ENCODE measurements around the gene GARS1. TPM values are rescaled to one million over a fixed set of nuclear protein-coding genes. Genes with fewer than 3 reads are reported as not detected.

GARS1 gene
- total RNA-seq, 1 donor from 2014 or later = 41.7 TPM

GRCh38 chr7:30557245-30557644 is 37.4 kb upstream of the GARS1 start:
- TF ChIP-seq, protein P1, sequence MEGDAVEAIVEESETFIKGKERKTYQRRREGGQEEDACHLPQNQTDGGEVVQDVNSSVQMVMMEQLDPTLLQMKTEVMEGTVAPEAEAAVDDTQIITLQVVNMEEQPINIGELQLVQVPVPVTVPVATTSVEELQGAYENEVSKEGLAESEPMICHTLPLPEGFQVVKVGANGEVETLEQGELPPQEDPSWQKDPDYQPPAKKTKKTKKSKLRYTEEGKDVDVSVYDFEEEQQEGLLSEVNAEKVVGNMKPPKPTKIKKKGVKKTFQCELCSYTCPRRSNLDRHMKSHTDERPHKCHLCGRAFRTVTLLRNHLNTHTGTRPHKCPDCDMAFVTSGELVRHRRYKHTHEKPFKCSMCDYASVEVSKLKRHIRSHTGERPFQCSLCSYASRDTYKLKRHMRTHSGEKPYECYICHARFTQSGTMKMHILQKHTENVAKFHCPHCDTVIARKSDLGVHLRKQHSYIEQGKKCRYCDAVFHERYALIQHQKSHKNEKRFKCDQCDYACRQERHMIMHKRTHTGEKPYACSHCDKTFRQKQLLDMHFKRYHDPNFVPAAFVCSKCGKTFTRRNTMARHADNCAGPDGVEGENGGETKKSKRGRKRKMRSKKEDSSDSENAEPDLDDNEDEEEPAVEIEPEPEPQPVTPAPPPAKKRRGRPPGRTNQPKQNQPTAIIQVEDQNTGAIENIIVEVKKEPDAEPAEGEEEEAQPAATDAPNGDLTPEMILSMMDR (IDR thresholded peaks at IDR 0.05) = no peak
- no peak for DNase-seq (ENCODE audit: low spot score in 2 of 2)
- Histone ChIP-seq H3K27me3 (no peaks in the 10 kb centered on the region), H3K4me3 (no peak overlapping the region), H3K9me3 (no peaks in the 10 kb centered on the region), H3K4me1 (no peaks in the 10 kb centered on the region), H3K27ac (no peak overlapping the region), H3K36me3 (peaks cover 3 to 18% of the 10 kb centered on the region in 2 donors)
- intact Hi-C loops (cut with DNase I) = no loop called here

DNA sequence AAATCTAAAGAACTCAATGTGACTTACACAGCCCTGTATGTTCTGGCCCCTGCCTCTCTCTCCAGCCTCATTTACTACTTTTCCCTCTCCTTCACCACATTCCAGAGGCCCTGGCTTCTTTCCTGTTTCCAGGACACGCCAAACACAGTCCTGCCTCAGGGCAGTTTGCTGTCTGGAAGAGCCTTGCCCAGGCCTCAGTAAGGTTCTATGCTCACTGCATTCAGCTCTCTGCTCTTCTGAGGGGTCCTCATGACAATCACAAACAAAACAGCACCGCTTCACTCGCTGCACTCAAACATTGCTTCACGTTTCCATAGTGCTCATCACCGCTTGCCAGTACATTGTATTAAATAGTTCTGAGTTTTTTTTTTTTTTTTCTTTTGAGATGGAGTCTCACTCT is 35.1 kb upstream of the GARS1 start:
- TF ChIP-seq, protein P1 (IDR thresholded peaks at IDR 0.05) = no peak
- Histone ChIP-seq H3K36me3 (peaks cover 12 to 26% of the 10 kb centered on the region in 2 donors), H3K27me3 (no peaks in the 10 kb centered on the region), H3K4me1 (no peaks in the 10 kb centered on the region), H3K9me3 (no peaks in the 10 kb centered on the region), H3K4me3 (no peak overlapping the region), H3K27ac (no peak overlapping the region)
- no peak for DNase-seq (ENCODE audit: low spot score in 2 of 2)
- intact Hi-C loops (cut with DNase I) = loop anchor here (10.0 kb wide), 2 partner anchors 285 to 395 kb away; no protein-coding TSS in a partner anchor

DNA sequence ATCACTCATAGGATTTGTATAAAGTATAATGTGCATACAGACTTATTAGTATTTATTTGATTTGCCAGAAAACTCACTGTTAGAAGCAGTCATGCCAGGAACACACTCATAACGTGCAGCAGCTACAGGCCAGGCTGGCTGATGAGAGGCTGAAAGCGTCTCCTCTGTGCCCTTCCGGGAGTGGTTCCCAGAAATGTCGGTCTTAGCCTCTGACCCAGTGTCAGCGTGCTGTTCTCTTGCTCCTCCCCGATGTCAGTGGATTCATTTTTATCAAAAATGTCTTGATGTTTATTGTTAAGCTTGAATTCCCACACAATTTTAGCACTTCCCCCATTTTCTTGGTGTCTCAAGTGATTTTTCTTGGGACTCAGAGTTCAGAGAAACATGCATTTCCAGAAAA is 33.3 kb upstream of the GARS1 start:
- H3K27ac ChIP-seq = no peak overlapping the region
- intact Hi-C loops (cut with DNase I) = loop anchor here (10.0 kb wide), 2 partner anchors 287 to 397 kb away; no protein-coding TSS in a partner anchor
- no peaks in the 10 kb centered on the region for H3K27me3 ChIP-seq
- TF ChIP-seq, protein P1 (IDR thresholded peaks at IDR 0.05) = no peak
- peaks cover 12 to 33% of the 10 kb centered on the region in 2 donors for H3K36me3 ChIP-seq
- H3K4me1 ChIP-seq = no peaks in the 10 kb centered on the region
- H3K9me3 ChIP-seq = no peaks in the 10 kb centered on the region
- DNase-seq (ENCODE audit: low spot score in 2 of 2) = no peak
- no peak overlapping the region for H3K4me3 ChIP-seq

GRCh38 chr7:30562498-30562897 is 32.2 kb upstream of the GARS1 start:
- TF ChIP-seq, protein P1 (IDR thresholded peaks at IDR 0.05) = no peak
- Histone ChIP-seq H3K27ac (no peak overlapping the region), H3K4me3 (no peak overlapping the region), H3K27me3 (no peaks in the 10 kb centered on the region), H3K9me3 (no peaks in the 10 kb centered on the region), H3K36me3 (peaks cover 12 to 29% of the 10 kb centered on the region in 2 donors), H3K4me1 (no peaks in the 10 kb centered on the region)
- no peak for DNase-seq (ENCODE audit: low spot score in 2 of 2)
- intact Hi-C loops (cut with DNase I) = loop anchor here (10.0 kb wide), 2 partner anchors 288 to 398 kb away; no protein-coding TSS in a partner anchor

DNA sequence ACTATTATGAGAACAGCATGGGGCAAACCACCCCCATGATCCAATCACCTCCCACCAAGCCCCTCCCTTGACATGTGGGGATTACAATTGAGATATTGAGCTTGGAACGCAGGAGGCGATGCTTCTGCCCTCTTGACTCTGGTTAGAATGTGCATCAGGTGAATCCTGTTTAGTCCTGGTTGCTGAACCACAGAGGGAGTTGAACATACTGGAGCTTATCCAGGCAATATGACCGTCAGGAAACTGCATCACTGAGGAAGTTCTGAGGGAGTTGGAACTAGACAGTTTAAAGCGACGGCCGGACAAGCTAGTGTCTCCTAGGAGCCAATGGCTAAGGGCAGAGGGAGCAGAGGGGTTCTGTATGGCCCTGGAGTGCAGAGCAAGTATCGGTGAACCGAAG is 31.8 kb upstream of the GARS1 start:
- Histone ChIP-seq H3K36me3 (peaks cover 12 to 29% of the 10 kb centered on the region in 2 donors), H3K27ac (no peak overlapping the region), H3K9me3 (no peaks in the 10 kb centered on the region), H3K27me3 (no peaks in the 10 kb centered on the region), H3K4me3 (no peak overlapping the region), H3K4me1 (no peaks in the 10 kb centered on the region)
- intact Hi-C loops (cut with DNase I) = loop anchor here (10.0 kb wide), 2 partner anchors 288 to 398 kb away; no protein-coding TSS in a partner anchor
- TF ChIP-seq, protein P1 (IDR thresholded peaks at IDR 0.05) = no peak
- DNase-seq (ENCODE audit: low spot score in 2 of 2) = no peak

Measured in ascending aorta (tissue), 2 donors.